ENCODE results near the gene PGM1.

PGM1 gene

GRCh38 chr1:63638471-63638870 lies 45.3 kb downstream of the PGM1 start:
- TF ChIP-seq SIN3A (IDR thresholded peaks at IDR 0.05; ENCODE audit: borderline replicate concordance, insufficient read depth, low read length) = no peak
- no peak for TF ChIP-seq POLR2AphosphoS5 (IDR thresholded peaks at IDR 0.05; ENCODE audit: low read depth, low read length)
- no peak for TF ChIP-seq REST (IDR thresholded peaks at IDR 0.05; ENCODE audit: insufficient read depth in 1 of 2, low read depth in 2 of 2, low read length in 2 of 2)
- no peak for TF ChIP-seq FOXP2 (optimal IDR thresholded peaks at IDR 0.05; ENCODE audit: borderline replicate concordance, extremely low read depth, extremely low read length, insufficient read depth)
- no peak for TF ChIP-seq TAF1 (IDR thresholded peaks at IDR 0.05; ENCODE audit: borderline replicate concordance, insufficient read depth, low read length)

GRCh38 chr1:63638875-63639274 lies 45.7 kb downstream of the PGM1 start:
- TF ChIP-seq SIN3A (IDR thresholded peaks at IDR 0.05; ENCODE audit: borderline replicate concordance, insufficient read depth, low read length) (no peak), FOXP2 (optimal IDR thresholded peaks at IDR 0.05; ENCODE audit: borderline replicate concordance, extremely low read depth, extremely low read length, insufficient read depth) (no peak), TAF1 (IDR thresholded peaks at IDR 0.05; ENCODE audit: borderline replicate concordance, insufficient read depth, low read length) (no peak), REST (IDR thresholded peaks at IDR 0.05; ENCODE audit: insufficient read depth in 1 of 2, low read depth in 2 of 2, low read length in 2 of 2) (no peak), POLR2AphosphoS5 (IDR thresholded peaks at IDR 0.05; ENCODE audit: low read depth, low read length) (no peak)

GRCh38 chr1:63640633-63641567 lies 47.7 kb downstream of the PGM1 start:
- no peak for TF ChIP-seq FOXP2 (optimal IDR thresholded peaks at IDR 0.05; ENCODE audit: borderline replicate concordance, extremely low read depth, extremely low read length, insufficient read depth)
- TF ChIP-seq TAF1 (IDR thresholded peaks at IDR 0.05; ENCODE audit: borderline replicate concordance, insufficient read depth, low read length) = no peak
- no peak for TF ChIP-seq REST (IDR thresholded peaks at IDR 0.05; ENCODE audit: insufficient read depth in 1 of 2, low read depth in 2 of 2, low read length in 2 of 2)
- TF ChIP-seq POLR2AphosphoS5 (IDR thresholded peaks at IDR 0.05; ENCODE audit: low read depth, low read length) = no peak
- no peak for TF ChIP-seq SIN3A (IDR thresholded peaks at IDR 0.05; ENCODE audit: borderline replicate concordance, insufficient read depth, low read length)

GRCh38 chr1:63641615-63642014 lies 48.4 kb downstream of the PGM1 start:
- no peak for TF ChIP-seq REST (IDR thresholded peaks at IDR 0.05; ENCODE audit: insufficient read depth in 1 of 2, low read depth in 2 of 2, low read length in 2 of 2)
- no peak for TF ChIP-seq POLR2AphosphoS5 (IDR thresholded peaks at IDR 0.05; ENCODE audit: low read depth, low read length)
- no peak for TF ChIP-seq FOXP2 (optimal IDR thresholded peaks at IDR 0.05; ENCODE audit: borderline replicate concordance, extremely low read depth, extremely low read length, insufficient read depth)
- no peak for TF ChIP-seq TAF1 (IDR thresholded peaks at IDR 0.05; ENCODE audit: borderline replicate concordance, insufficient read depth, low read length)
- no peak for TF ChIP-seq SIN3A (IDR thresholded peaks at IDR 0.05; ENCODE audit: borderline replicate concordance, insufficient read depth, low read length)
